ENCODE measurements around the gene THUMPD1.
"Not testable (repeated sequence)": the region's sequence is repeated elsewhere in the genome, so short reads cannot be mapped to it uniquely, and the experiment has no call there.

Gene THUMPD1

DNA sequence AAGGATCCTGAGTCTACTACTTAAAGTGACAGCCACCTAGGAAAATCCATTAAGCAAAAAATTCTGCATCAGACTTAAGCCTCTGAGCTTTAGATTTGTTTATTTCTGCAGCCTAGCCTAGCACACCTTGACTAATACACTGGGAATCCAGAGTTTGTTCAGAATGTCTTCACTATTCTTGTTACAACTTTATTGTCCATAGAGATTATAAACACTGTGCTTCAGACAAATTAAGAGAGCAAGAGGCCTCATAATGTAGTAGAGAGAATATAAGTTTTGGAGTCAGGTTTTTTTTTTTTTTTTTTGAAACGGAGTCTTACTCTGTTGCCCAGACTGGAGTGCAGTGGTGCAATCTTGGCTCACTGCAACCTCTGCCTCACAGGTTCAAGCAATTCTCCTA, 8.9 kb upstream of the THUMPD1 start:
- DNase-seq (ENCODE audit: low read depth in 1 of 2, low spot score in 1 of 2): no peak

DNA sequence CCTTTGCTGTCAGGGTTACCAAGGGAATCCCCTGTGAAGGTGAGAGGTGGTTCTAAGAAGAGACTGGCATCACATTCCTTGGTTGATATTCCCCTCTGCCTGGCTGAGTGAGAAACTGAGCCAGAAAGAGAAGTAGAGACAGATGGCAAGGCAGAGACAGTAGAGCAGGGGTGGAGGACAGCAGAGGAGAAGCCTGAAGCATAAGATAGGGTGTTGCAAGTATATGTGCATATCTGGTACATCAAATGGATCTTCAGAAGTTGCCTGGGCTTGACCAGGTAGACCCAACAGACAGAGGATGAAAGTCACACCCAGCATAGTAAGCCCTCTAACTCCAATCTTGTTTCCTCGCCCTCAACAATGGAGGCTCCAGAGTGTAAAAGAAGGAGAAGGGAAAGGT, 7.9 kb upstream of the THUMPD1 start:
- DNase-seq (ENCODE audit: low read depth in 1 of 2, low spot score in 1 of 2): no peak

DNA sequence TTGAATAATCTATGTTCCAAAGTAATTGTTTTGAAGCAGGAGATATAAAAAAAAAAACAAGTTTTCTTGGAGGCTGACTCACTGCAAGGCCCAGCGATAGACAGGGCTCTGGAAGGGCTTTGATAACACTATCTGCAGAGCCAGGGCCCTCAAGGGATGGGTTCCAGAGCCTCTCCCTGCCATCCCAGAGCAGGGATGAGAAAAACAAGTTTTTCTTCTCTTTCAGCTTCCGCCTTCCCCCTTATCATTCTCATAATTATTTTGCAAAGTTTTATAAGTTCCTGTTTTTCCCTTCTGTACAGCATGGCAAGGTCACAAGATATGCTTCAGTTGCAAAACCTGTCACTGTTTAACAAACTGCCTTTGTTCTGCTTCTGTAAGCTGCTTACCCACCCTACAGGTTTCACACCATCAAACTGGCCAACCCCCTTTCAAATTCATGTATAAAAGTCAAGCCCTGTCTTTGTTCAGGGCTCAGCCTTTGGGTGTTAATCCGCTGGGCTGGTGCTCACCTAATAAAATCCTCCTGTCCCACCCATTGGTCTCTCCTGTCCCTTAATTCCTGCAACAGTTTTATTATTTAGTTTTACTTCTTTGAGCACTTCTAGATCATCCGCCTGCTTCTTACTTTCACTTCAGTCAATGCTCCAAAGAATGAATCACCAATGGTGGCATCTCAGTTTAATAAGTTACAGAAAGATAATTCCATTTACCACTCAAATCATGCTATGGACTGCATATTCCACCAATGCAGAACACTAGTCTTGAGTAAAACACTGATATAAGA, 5.6 kb upstream of the THUMPD1 start:
- no peak for DNase-seq (ENCODE audit: low read depth in 1 of 2, low spot score in 1 of 2)

DNA sequence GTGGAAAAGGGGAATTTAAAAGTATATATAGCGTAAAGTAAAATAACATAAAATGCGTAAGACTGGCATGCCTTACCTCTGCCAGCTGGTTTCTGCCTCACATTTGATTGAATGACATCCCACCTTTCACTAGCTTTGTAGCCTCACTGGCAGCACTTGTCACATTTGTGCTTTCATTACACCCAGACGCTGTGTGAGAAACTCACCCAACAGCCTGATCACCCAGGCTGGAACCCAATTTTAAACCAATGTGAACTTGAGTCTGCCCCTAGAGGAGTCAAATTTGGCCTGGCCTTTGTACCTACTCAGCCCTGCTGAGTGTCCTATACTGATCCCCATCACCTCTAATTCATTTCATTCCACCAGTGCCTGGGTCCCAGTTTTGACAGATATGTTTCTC, 4.8 kb upstream of the THUMPD1 start:
- no peak for DNase-seq (ENCODE audit: low read depth in 1 of 2, low spot score in 1 of 2)

DNA sequence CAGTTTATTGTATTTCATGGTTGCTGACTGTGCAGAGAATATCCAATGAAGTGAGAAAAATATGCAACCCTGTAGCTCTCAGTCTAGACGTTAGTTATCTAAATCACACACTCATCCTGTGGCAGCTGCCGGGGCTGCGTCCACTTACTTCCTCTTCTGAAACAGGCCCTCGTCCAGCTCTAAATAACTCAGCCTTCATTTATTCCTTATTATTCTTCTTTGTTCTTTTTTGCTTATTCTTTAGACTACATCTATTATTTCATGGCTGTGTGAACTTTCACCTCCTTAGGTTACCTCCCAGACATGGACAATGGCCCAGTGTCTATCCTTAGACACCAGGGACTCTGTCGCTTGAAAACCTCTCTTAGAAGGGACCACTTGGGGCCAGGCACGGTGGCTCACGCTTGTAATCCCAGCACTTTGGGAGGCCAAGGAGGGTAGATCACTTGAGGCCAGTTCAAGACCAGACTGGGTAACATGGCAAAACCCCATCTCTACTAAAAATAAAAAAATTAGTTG, 3.4 kb upstream of the THUMPD1 start:
- DNase-seq (ENCODE audit: low read depth in 1 of 2, low spot score in 1 of 2): no peak

DNA sequence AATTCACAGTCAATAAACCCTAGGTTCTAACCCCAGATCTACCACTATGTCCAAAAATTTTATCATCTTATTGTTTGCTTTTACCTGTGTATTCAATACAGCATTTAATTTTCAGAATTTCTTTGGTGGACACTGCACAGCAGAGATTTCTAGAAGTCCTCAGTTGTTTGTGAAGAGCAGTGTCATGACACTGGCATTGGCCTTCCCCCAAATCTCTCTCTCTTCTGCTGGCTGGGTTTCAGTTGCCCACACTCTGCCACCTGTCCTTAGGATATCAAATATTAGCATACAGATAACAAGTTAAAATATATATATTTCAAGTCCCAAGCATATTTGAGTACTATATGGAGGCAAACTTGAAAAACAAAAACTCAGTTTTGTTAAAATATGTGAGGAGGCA, 2.0 kb upstream of the THUMPD1 start:
- DNase-seq (ENCODE audit: low read depth in 1 of 2, low spot score in 1 of 2): no peak

DNA sequence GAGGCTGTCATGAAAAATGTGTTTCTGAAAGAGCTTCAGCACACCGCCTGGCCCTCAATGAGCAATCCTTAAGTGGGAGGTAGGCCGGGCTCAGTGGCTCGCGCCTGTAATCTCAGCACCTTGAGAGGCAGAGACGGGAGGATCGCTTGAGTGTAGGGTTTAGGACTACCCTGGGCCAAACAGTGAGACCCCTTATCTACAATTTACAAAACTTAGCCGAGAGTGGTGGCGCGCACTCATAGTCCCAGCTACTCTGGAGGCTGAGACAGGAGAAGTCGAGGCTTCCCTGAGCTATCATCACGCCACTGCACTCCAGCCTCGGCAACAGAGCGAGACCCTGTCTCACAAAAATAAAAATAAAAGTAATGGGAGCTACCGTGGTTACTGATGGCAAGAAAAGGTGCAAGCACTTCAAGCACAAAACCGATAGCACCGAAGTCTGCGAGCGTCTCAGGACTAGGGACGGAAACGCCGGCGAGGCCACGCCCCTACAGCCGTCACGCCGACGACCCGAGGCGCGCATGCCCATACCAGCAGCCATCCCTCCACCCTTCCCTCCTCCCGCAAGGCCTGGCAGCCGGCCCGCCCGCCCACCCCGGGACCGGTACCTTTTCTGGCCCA, 607 bp downstream of the THUMPD1 start:
- DNase-seq (ENCODE audit: low read depth in 1 of 2, low spot score in 1 of 2): peak; percentile 80 to 85

DNA sequence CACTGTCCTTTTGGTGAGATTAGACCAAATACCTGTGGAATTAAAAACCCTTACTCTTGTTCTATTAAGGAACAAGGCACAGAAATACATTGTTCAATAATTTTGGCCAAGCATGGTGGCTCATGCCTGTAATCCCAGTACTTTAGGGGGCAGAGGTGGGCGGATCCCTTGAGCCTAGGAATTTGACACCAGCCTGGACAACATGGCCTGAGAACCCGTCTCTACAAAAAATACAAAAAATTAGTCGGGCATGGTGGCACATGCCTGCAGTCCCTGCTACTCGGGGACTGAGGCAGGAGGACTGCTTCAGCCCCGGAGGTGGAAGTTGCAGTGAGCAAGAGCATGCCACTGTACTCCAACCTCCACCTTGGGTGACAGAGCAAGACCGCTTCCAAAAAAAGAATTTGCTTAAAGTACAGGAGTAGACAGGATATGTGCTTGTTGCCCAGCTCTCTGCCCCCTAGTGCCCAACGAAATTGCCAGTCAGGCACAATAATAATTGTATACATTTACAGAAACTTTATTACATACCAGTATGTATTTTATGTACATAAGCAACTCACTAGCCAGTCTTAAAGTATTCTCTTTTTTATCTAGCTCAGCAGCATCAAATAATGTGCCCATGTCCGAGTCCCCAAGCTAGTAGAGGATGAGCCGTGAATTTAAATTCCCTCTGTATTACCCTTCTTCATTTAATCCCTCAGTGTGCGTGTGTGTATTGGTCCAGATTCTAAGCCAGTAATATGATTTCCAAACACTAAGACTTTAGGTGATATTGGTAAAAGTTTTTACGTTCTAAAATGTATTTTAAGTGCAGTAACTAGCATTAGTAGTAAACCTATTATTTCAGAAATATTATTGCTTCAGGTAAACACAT, 1.4 kb downstream of the THUMPD1 start:
- DNase-seq (ENCODE audit: low read depth in 1 of 2, low spot score in 1 of 2): no peak

DNA sequence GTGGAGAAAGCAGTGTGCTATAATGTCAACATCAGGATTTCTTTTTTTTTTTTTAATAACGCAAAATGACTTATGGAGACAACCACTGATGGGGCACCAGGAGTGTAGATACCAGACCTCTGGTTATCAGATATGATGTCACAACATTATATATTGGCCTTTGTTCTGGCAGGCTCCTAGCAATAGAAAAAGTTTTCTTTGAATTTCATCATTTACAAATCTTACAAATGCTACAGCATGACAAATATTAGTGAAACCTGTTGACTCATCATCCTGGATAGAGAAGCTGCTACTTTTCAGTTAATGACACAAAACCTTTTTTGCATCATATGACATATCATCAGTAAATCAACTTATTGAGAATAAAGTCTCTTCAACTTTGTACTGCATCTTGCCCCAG, 6.1 kb downstream of the THUMPD1 start:
- no peak for DNase-seq (ENCODE audit: low read depth in 1 of 2, low spot score in 1 of 2)

DNA sequence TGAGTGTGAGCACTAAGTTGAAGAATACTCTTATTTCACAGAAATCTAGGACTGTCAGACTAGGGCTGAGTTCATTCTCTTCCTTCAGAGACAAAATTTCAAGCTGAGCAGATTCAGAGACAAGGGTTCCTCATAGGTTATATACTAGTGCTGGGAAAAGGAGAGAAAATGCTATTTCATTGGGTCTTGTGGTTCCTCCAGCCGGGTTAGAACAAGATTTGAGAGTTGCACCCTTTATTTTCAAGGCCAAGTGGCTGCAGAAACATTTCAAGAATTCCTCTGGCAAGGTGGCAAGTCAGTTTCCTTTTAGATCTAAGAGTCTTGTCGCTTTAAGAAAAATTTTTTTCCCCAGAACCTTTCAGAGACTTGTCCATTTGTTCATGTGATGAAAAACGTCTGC, 6.8 kb downstream of the THUMPD1 start:
- no peak for DNase-seq (ENCODE audit: low read depth in 1 of 2, low spot score in 1 of 2)

DNA sequence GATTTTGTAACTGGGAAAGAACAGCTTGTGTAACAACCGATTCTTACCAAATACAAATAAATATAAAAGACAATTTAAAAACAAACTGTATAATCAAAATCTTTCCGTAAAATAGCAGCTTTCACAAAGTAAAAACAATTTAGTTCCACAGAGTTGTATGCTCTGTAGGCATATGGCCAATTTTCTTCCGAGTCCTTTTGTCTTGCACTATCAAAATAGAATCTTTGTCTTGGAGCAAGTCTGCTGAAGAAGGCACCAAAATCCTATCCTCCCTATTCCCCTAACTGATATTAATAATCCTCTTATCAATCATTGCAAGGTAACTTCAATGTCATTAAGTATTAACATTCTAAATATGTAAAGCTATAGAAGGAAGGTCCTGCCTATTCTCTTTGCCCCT, 7.6 kb downstream of the THUMPD1 start:
- no peak for DNase-seq (ENCODE audit: low read depth in 1 of 2, low spot score in 1 of 2)

DNA sequence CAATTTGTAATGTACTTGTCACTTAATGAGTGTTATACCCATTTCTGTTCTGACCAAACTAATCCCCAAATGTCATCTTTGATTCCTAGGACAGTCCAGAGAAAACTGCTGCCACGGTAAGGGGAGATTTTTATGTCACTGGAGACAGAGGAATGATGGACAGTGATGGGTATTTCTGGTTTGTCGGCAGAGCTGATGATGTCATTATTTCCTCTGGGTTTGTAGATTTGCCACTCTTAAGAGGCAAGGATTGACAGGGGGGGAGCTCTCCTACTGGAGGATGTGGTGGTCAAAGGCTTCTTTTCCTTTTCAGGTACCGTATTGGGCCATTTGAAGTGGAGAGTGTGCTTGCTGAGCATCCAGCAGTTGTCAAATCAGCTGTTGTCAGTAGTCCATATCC, 12.5 kb downstream of the THUMPD1 start:
- DNase-seq (ENCODE audit: low read depth in 1 of 2, low spot score in 1 of 2): no peak

DNA sequence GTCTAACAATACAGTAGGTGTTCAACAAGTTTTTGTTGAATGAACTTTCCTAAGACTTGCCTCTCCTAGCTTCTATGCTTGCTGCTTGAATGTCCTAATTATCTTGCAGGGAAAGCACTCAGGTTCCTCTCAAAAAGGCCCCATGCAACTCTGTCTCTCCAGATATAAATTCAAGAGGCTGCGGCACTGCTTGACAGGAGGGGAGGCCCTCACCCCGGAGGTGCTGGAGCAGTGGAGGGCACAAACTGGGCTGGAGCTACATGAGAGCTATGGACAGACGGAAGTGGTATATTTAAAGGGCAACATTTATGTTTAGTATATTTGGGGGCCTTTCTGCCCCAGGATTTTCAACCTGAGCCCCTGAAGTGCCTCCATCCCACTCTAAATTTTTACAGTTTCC, 14.4 kb downstream of the THUMPD1 start:
- no peak for DNase-seq (ENCODE audit: low read depth in 1 of 2, low spot score in 1 of 2)

DNA sequence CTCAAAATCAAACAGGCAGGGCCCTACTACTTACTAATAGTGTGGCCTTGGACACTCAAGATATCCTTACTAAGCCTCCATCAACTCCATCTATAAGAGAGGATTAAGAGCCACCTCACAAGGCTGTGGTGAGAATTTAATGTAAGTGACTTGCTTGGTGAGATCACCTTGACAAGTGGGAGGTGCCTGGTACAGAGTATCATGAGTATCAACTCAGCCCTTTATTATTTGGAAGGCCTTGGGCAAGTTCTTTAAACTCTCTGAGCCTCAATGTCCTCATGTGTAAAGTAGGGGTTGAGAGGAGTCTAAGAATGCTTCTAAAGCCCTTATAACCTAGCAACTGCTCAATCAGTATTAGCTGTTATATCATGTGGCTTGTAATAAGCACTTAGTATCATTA, 15.0 kb downstream of the THUMPD1 start:
- no peak for DNase-seq (ENCODE audit: low read depth in 1 of 2, low spot score in 1 of 2)

DNA sequence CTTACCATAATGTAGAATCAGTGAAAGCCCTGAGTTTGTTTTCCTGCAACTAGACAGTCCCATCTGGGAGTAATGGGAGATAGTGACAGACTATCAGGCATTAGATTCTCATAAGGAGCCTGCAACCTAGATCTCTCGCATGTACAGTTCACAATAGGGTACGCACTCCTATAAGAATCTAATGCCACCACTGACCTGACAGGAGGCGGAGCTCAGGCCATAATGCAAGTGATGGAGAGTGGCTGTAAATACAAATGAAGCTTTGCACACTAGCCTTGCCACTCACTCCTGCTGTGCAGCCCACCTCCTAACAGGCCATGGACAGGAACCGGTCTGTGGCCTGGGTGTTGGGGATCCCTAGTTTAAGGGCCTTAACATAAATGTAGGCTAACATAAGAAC, 21.4 kb downstream of the THUMPD1 start:
- no peak for DNase-seq (ENCODE audit: low read depth in 1 of 2, low spot score in 1 of 2)

DNA sequence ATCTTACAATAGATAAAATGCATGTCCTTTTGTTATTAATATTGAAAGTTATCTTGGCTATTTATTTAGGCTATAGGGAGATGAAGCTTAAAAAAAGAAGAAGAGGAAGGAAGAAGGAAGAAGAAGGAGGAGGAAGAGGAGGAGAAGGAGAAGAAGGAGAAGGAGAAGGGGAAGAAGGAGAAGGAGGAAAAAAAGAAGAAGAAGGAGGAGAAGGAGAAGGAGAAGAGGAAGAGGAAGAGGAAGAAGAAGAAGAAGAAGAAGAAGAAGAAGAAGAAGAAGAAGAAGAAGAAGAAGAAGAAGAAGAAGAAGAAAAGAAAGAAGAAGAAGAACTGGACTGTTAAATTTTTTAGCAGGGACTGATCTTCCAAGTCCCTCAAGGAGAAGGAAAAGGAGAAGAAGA, 23.9 kb downstream of the THUMPD1 start:
- DNase-seq (ENCODE audit: low read depth in 1 of 2, low spot score in 1 of 2): not testable (repeated sequence)

DNA sequence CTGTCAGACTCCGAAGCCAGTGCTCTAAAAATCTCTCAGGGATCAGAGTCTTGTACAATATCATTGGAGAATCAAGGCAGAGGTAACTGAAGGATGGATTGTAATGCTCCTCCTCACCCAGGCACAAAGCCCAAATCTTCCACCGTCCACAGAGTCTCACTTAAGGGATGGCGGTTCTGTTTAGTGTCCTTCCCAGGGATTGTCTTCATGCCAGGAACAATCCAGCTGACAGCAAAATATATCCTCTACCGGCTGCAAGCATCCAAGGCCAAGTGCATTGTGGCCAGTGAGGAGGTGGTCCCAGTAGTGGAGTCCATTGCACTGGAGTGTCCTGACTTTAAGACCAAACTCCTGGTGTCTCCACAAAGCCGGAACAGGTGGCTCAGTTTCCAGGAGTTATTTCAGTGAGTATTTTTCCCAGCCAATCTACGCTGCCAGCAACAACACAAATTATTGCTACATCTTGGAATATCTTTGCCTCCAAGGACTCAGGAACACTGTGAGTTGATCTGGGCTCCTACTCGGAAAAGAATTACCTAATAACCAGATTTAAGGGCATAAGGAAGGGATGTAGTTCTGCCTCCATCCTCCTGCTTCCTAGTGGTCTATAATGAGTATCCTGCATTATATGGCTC, 30.2 kb downstream of the THUMPD1 start:
- no peak for DNase-seq (ENCODE audit: low read depth in 1 of 2, low spot score in 1 of 2)

DNA sequence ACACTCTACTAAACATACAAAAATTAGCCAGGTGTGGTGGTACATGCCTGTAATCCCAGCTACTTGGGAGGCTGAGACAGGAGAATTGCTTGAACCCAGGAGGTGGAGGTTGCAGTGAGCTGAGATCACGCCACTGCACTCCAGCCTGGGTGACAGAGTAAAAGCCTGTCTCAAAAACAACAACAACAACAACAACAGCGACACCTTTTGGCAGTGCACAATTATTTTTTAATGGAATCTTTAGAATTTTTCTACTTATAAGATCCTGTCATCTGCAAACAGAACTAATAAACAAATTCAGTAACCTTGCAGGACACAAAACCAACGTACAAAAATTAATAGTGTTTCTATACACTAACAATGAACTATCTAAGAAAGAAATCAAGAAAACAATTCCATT, 33.5 kb downstream of the THUMPD1 start:
- DNase-seq (ENCODE audit: low read depth in 1 of 2, low spot score in 1 of 2): not testable (repeated sequence)

DNA sequence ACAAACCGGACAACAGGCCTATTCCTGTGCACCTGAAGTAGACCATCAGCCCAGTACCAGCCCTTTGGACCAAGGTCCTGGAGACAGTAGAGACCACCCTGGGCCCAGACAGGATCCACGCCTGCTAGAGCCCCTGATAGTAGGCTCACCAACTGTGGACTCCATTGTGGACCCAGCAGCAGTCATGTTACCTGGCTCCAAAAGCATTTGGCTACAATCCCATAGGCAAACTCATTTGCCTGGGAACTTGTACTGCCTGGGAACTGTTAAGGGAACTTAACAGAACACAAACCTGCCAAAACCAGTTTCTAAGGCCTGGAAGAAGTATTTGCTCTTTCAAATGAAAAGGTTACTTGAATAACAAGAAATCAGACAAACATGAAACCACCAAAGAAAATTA, 34.2 kb downstream of the THUMPD1 start:
- no peak for DNase-seq (ENCODE audit: low read depth in 1 of 2, low spot score in 1 of 2)

DNA sequence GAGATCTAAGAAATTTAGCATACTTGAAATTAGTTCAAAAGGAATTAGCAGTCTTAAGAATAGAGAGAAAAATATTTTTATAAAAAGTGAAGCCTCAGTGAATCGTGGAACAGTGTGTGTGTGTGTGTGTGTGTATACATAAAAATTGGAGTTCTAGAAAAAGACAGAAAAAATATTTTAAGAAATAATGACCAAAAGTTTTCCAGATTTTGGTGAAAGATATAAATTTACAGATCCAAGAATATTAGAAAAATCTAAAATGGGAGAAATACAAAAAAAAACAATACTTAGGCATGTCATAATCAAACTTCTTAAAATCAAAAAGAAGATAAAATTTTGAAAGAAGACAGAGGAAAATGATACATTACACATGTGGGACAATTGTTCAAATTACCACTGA, 35.6 kb downstream of the THUMPD1 start:
- not testable (repeated sequence) for DNase-seq (ENCODE audit: low read depth in 1 of 2, low spot score in 1 of 2)

DNA sequence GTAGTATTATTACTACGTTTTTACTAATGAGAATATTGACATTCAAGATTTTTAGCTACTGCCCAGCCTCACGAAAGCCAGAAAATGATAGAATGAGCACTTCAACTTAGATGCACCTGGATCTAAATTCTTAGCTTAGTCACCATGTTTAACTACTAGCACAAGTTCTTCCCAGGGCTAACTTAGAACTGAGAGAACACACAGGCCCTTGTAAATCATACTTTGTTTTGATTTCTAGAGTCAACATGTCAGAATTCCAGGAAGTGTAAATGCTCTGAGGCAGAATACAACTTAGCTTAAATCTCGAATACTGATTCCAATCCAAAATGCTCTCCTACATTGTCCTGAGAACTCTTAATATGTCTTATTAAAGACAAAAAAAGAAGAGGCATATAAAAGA, 37.3 kb downstream of the THUMPD1 start:
- no peak for DNase-seq (ENCODE audit: low read depth in 1 of 2, low spot score in 1 of 2)
